Measurements from ENCODE around the gene MORN1. TPM values are rescaled to one million over a fixed set of nuclear protein-coding genes. Genes with fewer than 3 reads are reported as not detected.

Gene MORN1
- total RNA-seq, 1 donor from 2014 or later = 10.8 TPM

DNA sequence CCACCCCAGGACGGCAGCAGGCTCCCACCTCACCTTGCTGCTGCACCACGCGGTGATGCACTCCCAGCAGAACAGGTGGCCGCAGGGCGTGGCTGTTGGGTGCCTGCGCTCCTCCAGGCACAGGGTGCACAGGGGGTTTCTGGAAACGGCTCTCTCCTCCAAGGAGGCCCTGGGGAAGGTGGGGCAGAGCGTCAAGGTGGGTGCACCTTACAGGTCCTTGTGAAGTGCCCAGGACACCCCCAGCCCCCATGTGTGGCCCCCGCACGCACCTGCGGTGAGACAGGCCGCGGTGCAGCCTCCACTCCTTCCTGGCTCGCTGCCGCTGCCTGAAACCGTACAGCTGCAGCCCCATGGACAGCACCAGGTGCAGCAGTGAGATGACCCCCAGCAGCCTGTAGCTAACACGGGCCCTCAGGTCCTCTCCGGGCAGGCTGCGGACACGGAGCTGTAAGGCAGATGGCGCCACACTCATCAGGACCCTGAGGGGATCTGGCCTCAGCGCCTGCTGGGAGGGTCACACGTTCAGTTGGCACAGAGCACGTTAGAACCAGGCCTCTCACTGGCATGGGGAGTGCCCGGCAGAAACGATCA is 15.2 kb upstream of the MORN1 start:
- Mint-ChIP-seq H3K4me1 (ENCODE audit: low read depth, unreplicated experiment) (peaks cover 3% of the 10 kb centered on the region), H3K27ac (ENCODE audit: unreplicated experiment) (no peak overlapping the region), H3K27me3 (ENCODE audit: unreplicated experiment) (peaks cover 16% of the 10 kb centered on the region), H3K9me3 (ENCODE audit: unreplicated experiment) (peaks cover 2% of the 10 kb centered on the region), H3K36me3 (ENCODE audit: unreplicated experiment) (no peaks in the 10 kb centered on the region), H3K4me3 (ENCODE audit: unreplicated experiment) (no peak overlapping the region)
- TF ChIP-seq, protein P1, sequence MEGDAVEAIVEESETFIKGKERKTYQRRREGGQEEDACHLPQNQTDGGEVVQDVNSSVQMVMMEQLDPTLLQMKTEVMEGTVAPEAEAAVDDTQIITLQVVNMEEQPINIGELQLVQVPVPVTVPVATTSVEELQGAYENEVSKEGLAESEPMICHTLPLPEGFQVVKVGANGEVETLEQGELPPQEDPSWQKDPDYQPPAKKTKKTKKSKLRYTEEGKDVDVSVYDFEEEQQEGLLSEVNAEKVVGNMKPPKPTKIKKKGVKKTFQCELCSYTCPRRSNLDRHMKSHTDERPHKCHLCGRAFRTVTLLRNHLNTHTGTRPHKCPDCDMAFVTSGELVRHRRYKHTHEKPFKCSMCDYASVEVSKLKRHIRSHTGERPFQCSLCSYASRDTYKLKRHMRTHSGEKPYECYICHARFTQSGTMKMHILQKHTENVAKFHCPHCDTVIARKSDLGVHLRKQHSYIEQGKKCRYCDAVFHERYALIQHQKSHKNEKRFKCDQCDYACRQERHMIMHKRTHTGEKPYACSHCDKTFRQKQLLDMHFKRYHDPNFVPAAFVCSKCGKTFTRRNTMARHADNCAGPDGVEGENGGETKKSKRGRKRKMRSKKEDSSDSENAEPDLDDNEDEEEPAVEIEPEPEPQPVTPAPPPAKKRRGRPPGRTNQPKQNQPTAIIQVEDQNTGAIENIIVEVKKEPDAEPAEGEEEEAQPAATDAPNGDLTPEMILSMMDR (IDR thresholded peaks at IDR 0.05; ENCODE audit: partially characterized antibody, unreplicated experiment) = no peak
- DNase-seq = peak; percentile 55

DNA sequence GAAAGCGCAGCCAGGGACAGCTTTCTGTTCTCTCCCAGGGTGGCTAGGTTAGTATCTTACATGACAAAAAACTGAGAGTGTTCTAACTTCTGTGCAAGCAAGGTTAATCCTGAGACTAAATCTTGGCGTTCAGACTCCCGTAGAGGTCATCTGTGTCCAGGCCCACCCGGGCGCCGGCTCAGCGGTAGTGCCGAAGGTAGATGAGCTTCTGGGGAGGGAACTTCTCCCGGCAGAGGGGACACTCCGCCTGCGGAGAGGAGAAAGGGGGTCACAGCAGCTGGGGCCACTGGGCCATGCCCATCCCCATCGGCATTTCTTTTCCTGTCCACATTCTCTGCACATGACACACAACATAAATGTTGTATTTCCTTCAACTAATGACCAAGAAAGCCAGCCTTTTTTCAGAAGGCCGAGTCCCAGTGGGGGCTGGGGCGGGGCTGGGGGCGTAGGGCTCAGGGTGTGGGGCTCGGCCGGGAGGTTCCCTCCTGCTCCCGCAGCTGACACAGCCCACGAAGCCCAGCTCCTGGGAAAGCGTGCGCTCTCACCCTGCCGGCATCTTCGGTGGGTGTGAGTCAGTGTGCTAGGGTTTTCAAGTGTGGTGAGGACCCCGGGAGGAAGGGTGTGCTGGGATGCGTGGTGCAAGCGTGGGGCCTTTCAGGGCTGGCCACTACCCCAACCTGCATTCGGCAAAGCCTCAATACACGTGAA is 14.4 kb upstream of the MORN1 start:
- DNase-seq = no peak
- Mint-ChIP-seq H3K36me3 (ENCODE audit: unreplicated experiment) (no peaks in the 10 kb centered on the region), H3K9me3 (ENCODE audit: unreplicated experiment) (no peaks in the 10 kb centered on the region), H3K4me3 (ENCODE audit: unreplicated experiment) (no peak overlapping the region), H3K27ac (ENCODE audit: unreplicated experiment) (no peak overlapping the region), H3K4me1 (ENCODE audit: low read depth, unreplicated experiment) (peaks cover 3% of the 10 kb centered on the region), H3K27me3 (ENCODE audit: unreplicated experiment) (peaks cover 16% of the 10 kb centered on the region)
- TF ChIP-seq, protein P1 (IDR thresholded peaks at IDR 0.05; ENCODE audit: partially characterized antibody, unreplicated experiment) = no peak

- peaks cover 12% of the 10 kb centered on the region for H3K27me3 Mint-ChIP-seq (ENCODE audit: unreplicated experiment)
- no peaks in the 10 kb centered on the region for H3K36me3 Mint-ChIP-seq (ENCODE audit: unreplicated experiment)
- H3K9me3 Mint-ChIP-seq (ENCODE audit: unreplicated experiment) = no peaks in the 10 kb centered on the region
- H3K4me3 Mint-ChIP-seq (ENCODE audit: unreplicated experiment) = no peak overlapping the region
- H3K4me1 Mint-ChIP-seq (ENCODE audit: low read depth, unreplicated experiment) = peaks cover 3% of the 10 kb centered on the region
- no peak for DNase-seq
- TF ChIP-seq, protein P1 (IDR thresholded peaks at IDR 0.05; ENCODE audit: partially characterized antibody, unreplicated experiment) = no peak
- H3K27ac Mint-ChIP-seq (ENCODE audit: unreplicated experiment) = no peak overlapping the region
Observed at GRCh38 chr1:2404890-2405511, 13.6 kb upstream of the MORN1 start.

GRCh38 chr1:2404142-2404889 is 13.0 kb upstream of the MORN1 start:
- Mint-ChIP-seq H3K9me3 (ENCODE audit: unreplicated experiment) (no peaks in the 10 kb centered on the region), H3K36me3 (ENCODE audit: unreplicated experiment) (peaks cover 2% of the 10 kb centered on the region), H3K4me3 (ENCODE audit: unreplicated experiment) (no peak overlapping the region), H3K27me3 (ENCODE audit: unreplicated experiment) (peaks cover 12% of the 10 kb centered on the region), H3K27ac (ENCODE audit: unreplicated experiment) (no peak overlapping the region), H3K4me1 (ENCODE audit: low read depth, unreplicated experiment) (peaks cover 3% of the 10 kb centered on the region)
- no peak for DNase-seq
- TF ChIP-seq, protein P1 (IDR thresholded peaks at IDR 0.05; ENCODE audit: partially characterized antibody, unreplicated experiment) = no peak
